Measurements from ENCODE around the gene B4GAT1. TPM values are rescaled to one million over a fixed set of nuclear protein-coding genes. Genes with fewer than 3 reads are reported as not detected.

The B4GAT1 gene
- total and polyA plus RNA-seq, 9 of the 15 experiments (the other 6 are each of a cell fraction or from before 2014, with no cell fraction given), result 0.86 to 9.5 (median 3.8) TPM

DNA sequence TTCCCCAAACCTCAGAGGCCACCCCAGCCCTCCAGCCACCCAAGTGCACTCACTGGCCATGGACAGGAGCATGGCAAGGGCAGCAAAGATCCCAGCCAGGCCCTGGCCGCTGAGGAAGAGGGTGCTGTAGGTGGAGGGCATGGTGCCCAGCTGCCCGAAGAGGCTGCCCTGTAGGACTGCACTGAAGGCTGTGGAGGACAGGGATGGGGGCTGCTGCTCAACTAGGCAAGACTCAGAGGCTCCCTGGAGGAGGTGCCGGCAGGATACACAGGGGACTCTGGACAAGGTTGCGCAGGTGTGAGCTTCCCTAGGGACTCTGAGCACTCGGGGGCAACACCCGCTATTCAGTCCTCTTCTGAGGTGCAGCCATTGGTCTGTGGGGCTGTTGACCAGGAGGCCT, 21.1 kb upstream of the B4GAT1 start:
- H3K27me3 ChIP-seq (ENCODE audit: control insufficient read depth in 2 of 2, insufficient read depth in 2 of 2, low read length in 2 of 2), result no peaks in the 10 kb centered on the region
- no peaks in the 10 kb centered on the region for H3K9me3 ChIP-seq (replicated peaks; ENCODE audit: control insufficient read depth, insufficient read depth, low read depth, low read length)
- no TSS peak for BruUV-seq (replicated peaks)
- H3K4me3 ChIP-seq, result no peak overlapping the region
- intact Hi-C loops (cut with micrococcal nuclease) (no loop called here), in situ Hi-C loops (cut with MboI) (no loop called here)
- POLR2A ChIA-PET, result interaction anchor here (0.5 to 1.0 kb wide), 2 partner anchors 8 to 60 kb away, joined by 4 read pairs; no protein-coding TSS in a partner anchor
- no peak overlapping the region for H2AFZ ChIP-seq (ENCODE audit: low read depth, low read length)
- no peak overlapping the region for H3K4me2 ChIP-seq (ENCODE audit: insufficient read depth, low read length)
- H3K4me1 ChIP-seq (replicated peaks in 1 of 2; ENCODE audit: control insufficient read depth in 2 of 2, insufficient read depth in 2 of 2, low read length in 2 of 2), result peaks cover 17 to 59% of the 10 kb centered on the region in 2 experiments; a peak in 4 of 5 replicates
- H4K20me1 ChIP-seq (replicated peaks; ENCODE audit: control insufficient read depth, insufficient read depth, low read length), result peaks cover 15% of the 10 kb centered on the region; the same call in 1 of the 2 replicates
- no peak overlapping the region; the same call in 2 of the 3 replicates for H3K27ac ChIP-seq (ENCODE audit: extremely low read depth, low read depth, low read length)
- no peak for TF ChIP-seq L3MBTL2 (IDR thresholded peaks at IDR 0.05)
- peak; percentile 33; the same call in 1 of the 2 replicates for TF ChIP-seq SUPT5H (IDR thresholded peaks at IDR 0.05)
- peak; percentile 57 for TF ChIP-seq RBFOX2 (IDR thresholded peaks at IDR 0.05; ENCODE audit: low read depth, low read length)
- TF ChIP-seq ZEB2 (IDR thresholded peaks at IDR 0.05), result no peak
- no peak for TF ChIP-seq ZNF184 (CRISPR knock-in tag; IDR thresholded peaks at IDR 0.05)
- no peak for TF ChIP-seq ZNF140 (CRISPR knock-in tag; IDR thresholded peaks at IDR 0.05)
- TF ChIP-seq POLR2G (IDR thresholded peaks at IDR 0.05; ENCODE audit: low read depth, low read length), result peak; percentile 52
- peaks cover 51% of the 10 kb centered on the region for H3K79me2 ChIP-seq (ENCODE audit: control insufficient read depth, insufficient read depth, low read length)
- no peak for DNase-seq (ENCODE audit: extremely low read depth in 1 of 4, low spot score in 3 of 4)
- 98% methylated on average over 6 of the region's 6 CpGs for WGBS (ENCODE audit: insufficient coverage, low coverage, missing lambda C conversion rate)
- H3K9ac ChIP-seq (ENCODE audit: insufficient read depth in 1 of 2, low read depth in 2 of 2, low read length in 2 of 2), result peak overlapping the region in 1 of 2 experiments; percentile 93; a peak in 2 of 4 replicates
- H3K36me3 ChIP-seq (ENCODE audit: control insufficient read depth, insufficient read depth, low read length), result peaks cover 66% of the 10 kb centered on the region
- ATAC-seq, result no peak
- FAIRE-seq, result no peak
- H3K9me1 ChIP-seq (ENCODE audit: control insufficient read depth, insufficient read depth, low read length), result peaks cover 7% of the 10 kb centered on the region
- CTCF ChIA-PET (ENCODE audit: low intra/inter-chr PET ratio), result no interaction called here
